Neural cell (in vitro differentiated cells): ENCODE results near the gene MSANTD2.

Experiments used
- CTCF ChIP-seq: fragments of 450-650 bp; IDR thresholded peaks from 2 replicates; pipeline ENCODE4 v1.5.1; 2014; ENCODE audit warnings: antibody characterized with exemption, mild to moderate bottlenecking, moderate library complexity; ENCODE audit not compliant: poor library complexity, severe bottlenecking
- EP300 ChIP-seq: fragments of 450-650 bp; conservative IDR thresholded peaks from 2 replicates; pipeline ENCODE4 v1.6.1; 2014; ENCODE audit warnings: antibody characterized with exemption, mild to moderate bottlenecking, moderate library complexity; ENCODE audit not compliant: poor library complexity, severe bottlenecking
- EZH2 ChIP-seq: fragments of 200-600, 300-800 bp; shearing (Covaris generic), sonication (generic); IDR thresholded peaks from 2 replicates; pipeline ENCODE4 v1.6.1; 2014; ENCODE audit warnings: antibody characterized with exemption, low read length, borderline replicate concordance, mild to moderate bottlenecking; ENCODE audit not compliant: insufficient read depth, poor library complexity, severe bottlenecking
- MXI1 ChIP-seq: fragments of 450-650 bp; conservative IDR thresholded peaks from 2 replicates; pipeline ENCODE4 v1.6.1; 2014; ENCODE audit warnings: antibody characterized with exemption, mild to moderate bottlenecking; ENCODE audit not compliant: poor library complexity, severe bottlenecking
- POLR2AphosphoS5 ChIP-seq: IDR thresholded peaks from 2 replicates; pipeline ENCODE4 v1.6.1; 2012
- RAD21 ChIP-seq: fragments of 450-650 bp; conservative IDR thresholded peaks from 2 replicates; pipeline ENCODE4 v1.6.1; 2014; ENCODE audit warnings: antibody characterized with exemption, mild to moderate bottlenecking, moderate library complexity
- SMC3 ChIP-seq: fragments of 450-650 bp; conservative IDR thresholded peaks from 2 replicates; pipeline ENCODE4 v1.6.1; 2014; ENCODE audit warnings: antibody characterized with exemption, mild to moderate bottlenecking, moderate library complexity; ENCODE audit not compliant: poor library complexity
- TAF1 ChIP-seq: IDR thresholded peaks from 2 replicates; pipeline ENCODE4 v1.6.1; 2012; ENCODE audit warnings: low read depth
- TF ChIP-seq, protein P1 (sequence below): IDR thresholded peaks from 2 replicates; pipeline ENCODE4 v1.6.1; 2012; ENCODE audit warnings: borderline replicate concordance

DNA sequence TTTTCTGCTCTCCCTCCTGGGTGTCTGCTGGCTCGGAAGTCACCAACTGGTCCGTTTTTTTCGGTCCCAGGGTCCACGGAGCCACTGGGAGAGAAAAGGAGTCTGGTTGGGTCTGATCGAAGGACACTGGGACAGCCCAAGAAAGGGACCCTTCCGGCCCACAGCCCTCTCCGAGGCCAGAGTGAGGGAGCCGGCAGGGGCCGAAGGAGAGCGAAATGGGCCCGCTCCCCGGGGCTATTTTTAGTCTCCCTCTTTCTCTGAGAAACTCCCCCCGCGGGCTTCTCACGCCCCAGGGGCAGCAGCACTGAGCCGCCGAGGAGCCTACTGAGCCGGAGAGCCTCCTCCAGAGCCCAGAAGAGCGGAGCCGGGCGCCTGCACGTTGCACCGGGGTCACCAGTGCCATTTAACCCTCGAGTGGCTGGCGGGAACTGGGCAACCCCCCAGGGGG is 40.0 kb downstream of the MSANTD2 start:
- TF ChIP-seq CTCF, result no peak
- TF ChIP-seq POLR2AphosphoS5, result no peak
- TF ChIP-seq EZH2, result no peak
- no peak for TF ChIP-seq EP300
- no peak for TF ChIP-seq SMC3
- TF ChIP-seq TAF1, result no peak
- no peak for TF ChIP-seq MXI1
- TF ChIP-seq, protein P1, sequence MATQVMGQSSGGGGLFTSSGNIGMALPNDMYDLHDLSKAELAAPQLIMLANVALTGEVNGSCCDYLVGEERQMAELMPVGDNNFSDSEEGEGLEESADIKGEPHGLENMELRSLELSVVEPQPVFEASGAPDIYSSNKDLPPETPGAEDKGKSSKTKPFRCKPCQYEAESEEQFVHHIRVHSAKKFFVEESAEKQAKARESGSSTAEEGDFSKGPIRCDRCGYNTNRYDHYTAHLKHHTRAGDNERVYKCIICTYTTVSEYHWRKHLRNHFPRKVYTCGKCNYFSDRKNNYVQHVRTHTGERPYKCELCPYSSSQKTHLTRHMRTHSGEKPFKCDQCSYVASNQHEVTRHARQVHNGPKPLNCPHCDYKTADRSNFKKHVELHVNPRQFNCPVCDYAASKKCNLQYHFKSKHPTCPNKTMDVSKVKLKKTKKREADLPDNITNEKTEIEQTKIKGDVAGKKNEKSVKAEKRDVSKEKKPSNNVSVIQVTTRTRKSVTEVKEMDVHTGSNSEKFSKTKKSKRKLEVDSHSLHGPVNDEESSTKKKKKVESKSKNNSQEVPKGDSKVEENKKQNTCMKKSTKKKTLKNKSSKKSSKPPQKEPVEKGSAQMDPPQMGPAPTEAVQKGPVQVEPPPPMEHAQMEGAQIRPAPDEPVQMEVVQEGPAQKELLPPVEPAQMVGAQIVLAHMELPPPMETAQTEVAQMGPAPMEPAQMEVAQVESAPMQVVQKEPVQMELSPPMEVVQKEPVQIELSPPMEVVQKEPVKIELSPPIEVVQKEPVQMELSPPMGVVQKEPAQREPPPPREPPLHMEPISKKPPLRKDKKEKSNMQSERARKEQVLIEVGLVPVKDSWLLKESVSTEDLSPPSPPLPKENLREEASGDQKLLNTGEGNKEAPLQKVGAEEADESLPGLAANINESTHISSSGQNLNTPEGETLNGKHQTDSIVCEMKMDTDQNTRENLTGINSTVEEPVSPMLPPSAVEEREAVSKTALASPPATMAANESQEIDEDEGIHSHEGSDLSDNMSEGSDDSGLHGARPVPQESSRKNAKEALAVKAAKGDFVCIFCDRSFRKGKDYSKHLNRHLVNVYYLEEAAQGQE, result no peak
- no peak for TF ChIP-seq RAD21
